Adrenal gland (tissue), 12 donors: Measurements from ENCODE around the gene TMEM200C. TPM values are rescaled to one million over a fixed set of nuclear protein-coding genes. Genes with fewer than 3 reads are reported as not detected.

ENCODE experiments used
- DNase-seq, 7 donors: peaks; one replicate each; pipeline ENCODE4 v3.0.0-alpha.2; 2019 to 2020
- H3K27ac ChIP-seq, 5 donors: fragments of 200-600 bp; sonication (generic) in 4 of 5; 1 replicate in 3 of 5; 2 replicates in 2 of 5; pipeline versions ENCODE4 v1.5.1 to v1.8.0; 2016 to 2020; ENCODE audit warnings: mild to moderate bottlenecking in 1 of 5
- H3K27me3 ChIP-seq: fragments of 200-600 bp; 2 replicates; pipeline ENCODE4 v1.8.0; 2021
- H3K36me3 ChIP-seq, 2 donors: fragments of 200-600 bp; replicated peaks in 1 of 2; 1 replicate in 1 of 2; 2 replicates in 1 of 2; pipeline versions ENCODE4 v1.5.1 to v1.8.0; 2018 to 2022
- H3K4me1 ChIP-seq, 2 donors: fragments of 200-600 bp; replicated peaks in 1 of 2; 1 replicate in 1 of 2; 2 replicates in 1 of 2; pipeline versions ENCODE4 v1.5.1 to v1.8.0; 2018 to 2021
- H3K4me3 ChIP-seq, 4 donors: fragments of 200-600 bp; sonication (generic) in 3 of 4; one replicate each; pipeline ENCODE4 v1.5.1; 2016 to 2018
- H3K9me3 ChIP-seq, 3 donors: fragments of 200-600 bp; sonication (generic) in 1 of 3; replicated peaks in 1 of 3; 1 replicate in 2 of 3; 2 replicates in 1 of 3; pipeline versions ENCODE4 v1.5.1 to v1.8.0; 2016 to 2021
- CTCF ChIP-seq, 6 experiments: fragments of 450-650 bp in 4 of 6; fragments of 200-600 bp in 2 of 6; sonication (generic) in 1 of 6; IDR thresholded peaks; 1 replicate in 5 of 6; 2 replicates in 1 of 6; pipeline versions ENCODE4 v1.5.1 to v1.8.0; 2016 to 2021; ENCODE audit warnings: antibody characterized with exemption in 6 of 6, mild to moderate bottlenecking in 2 of 6, moderate library complexity in 1 of 6
- POLR2A ChIP-seq, 2 donors: fragments of 450-650 bp; IDR thresholded peaks; one replicate each; pipeline ENCODE4 v1.6.1; 2017; ENCODE audit warnings: antibody characterized with exemption in 2 of 2, mild to moderate bottlenecking in 2 of 2, moderate library complexity in 1 of 2
- WGBS, 4 donors: extraction: QIAGEN DNeasy Blood & Tissue Kit in 2 of 4; methylation state at CpG; one replicate each; pipeline versions ENCODE4 v1.1.5 to v1.1.7; 2013 to 2017; 5-methylcytosine and 5-hydroxymethylcytosine counted together
- intact Hi-C, 2 donors: fragments of 100-400 bp; cut with DNase I; formaldehyde crosslinking; loops; one replicate each; pipeline versions ENCODE4 v1.14.1 to v1.15.0; 2022 to 2023
- polyA plus RNA-seq, 3 donors: library from polyadenylated mRNA; stranded (reverse); fragments of 200-250 nt in 2 of 3; fragments of 350-450 nt in 1 of 3; fragmentation: Illumina TruSeq in 1 of 3; extraction: RNeasy Lipid Tissue Mini Kit (QIAGEN cat#74804) in 1 of 3; gene quantifications; one replicate each; pipeline ENCODE4 v1.2.3, GENCODE V29; 2013 to 2014
- total RNA-seq, 9 donors: library from RNA; depleted of rRNA in 4 of 9; stranded (reverse); fragments of >200 nt in 4 of 9; fragments of 120-200 nt in 1 of 9; fragmentation: NEBNext Ultra II Directional in 1 of 9; extraction: Animal tissue kit (Norgen Biotek cat#: 25700) in 1 of 9; gene quantifications; one replicate each; pipeline versions ENCODE4 v1.1.0 to v1.2.4, GENCODE V29; 2013 to 2023
- donor health status: healthy with polysubstance abuse.
- donor health status: Bipolar disorder and iron deficiency.
- donor health status: DM: yes; HTN: yes; CAD: no.
- donor health status: DM: no; HTN: no; CAD: no.
- donor health status: DM: no; HTN: no; CAD: no.
- donor health status: DM: yes; HTN: yes; CAD: no.

The TMEM200C gene
- total and polyA plus RNA-seq, 12 donors, result 0.06 to 42.4 (median 8.1) TPM

GRCh38 chr18:5899835-5900234 is 4.5 kb upstream of the TMEM200C start:
- intact Hi-C loops, result loop anchor here in 1 of 2 donors (10.0 kb wide), 1 partner anchor 515 kb away; the partner anchor contains the start of gene L3MBTL4
- no peaks in the 10 kb centered on the region for H3K27me3 ChIP-seq
- DNase-seq, result no peak
- 93 to 97% (median 95%) methylated on average over 3 of the region's 3 CpGs for WGBS, 4 donors
- no peak overlapping the region for H3K4me3 ChIP-seq
- no peaks in the 10 kb centered on the region for H3K9me3 ChIP-seq
- H3K36me3 ChIP-seq, result no peaks in the 10 kb centered on the region
- no peak overlapping the region for H3K27ac ChIP-seq
- peaks cover 16 to 21% of the 10 kb centered on the region in 2 donors for H3K4me1 ChIP-seq
- TF ChIP-seq CTCF (IDR thresholded peaks at IDR 0.05), result no peak
- TF ChIP-seq POLR2A (IDR thresholded peaks at IDR 0.05), result no peak

- intact Hi-C loops, result loop anchor here in 1 of 2 donors (10.0 kb wide), 1 partner anchor 519 kb away; the partner anchor contains the start of gene L3MBTL4
- Histone ChIP-seq H3K27me3 (no peaks in the 10 kb centered on the region), H3K36me3 (no peaks in the 10 kb centered on the region), H3K4me3 (peak overlapping the region; percentile 14 to 80 (median 38)), H3K9me3 (no peaks in the 10 kb centered on the region), H3K4me1 (peaks cover 20 to 31% of the 10 kb centered on the region in 2 donors), H3K27ac (peak overlapping the region in 4 of 5 donors; percentile 77 to 93 (median 88))
- TF ChIP-seq POLR2A (IDR thresholded peaks at IDR 0.05), result peak; percentile 61 to 84
- no peak for TF ChIP-seq CTCF (IDR thresholded peaks at IDR 0.05)
- 1 to 4% (median 3%) methylated on average over 19 to 41 of the region's 41 CpGs for WGBS, 4 donors
- DNase-seq, result peak; percentile 67 to 84 (median 75)
These were observed 786 bp upstream of the TMEM200C start for GRCh38 chr18:5895876-5896740.

GRCh38 chr18:5894611-5895298 is 567 bp downstream of the TMEM200C start:
- DNase-seq, result peak; percentile 15 to 61 (median 33)

More at GRCh38 chr18:5894611-5895298, 567 bp downstream of the TMEM200C start:
- H3K4me3 ChIP-seq, result peak overlapping the region in 2 of 4 donors; percentile 37 to 80
- intact Hi-C loops, result loop anchor here (5.0 to 10.0 kb wide), 2 partner anchors 520 to 578 kb away; partner anchors contain the start of gene L3MBTL4 (in 1 of the 2)
- H3K27ac ChIP-seq, result peak overlapping the region in 3 of 5 donors; percentile 77 to 93 (median 92)
- peaks cover 20 to 31% of the 10 kb centered on the region in 2 donors for H3K4me1 ChIP-seq
- no peak for TF ChIP-seq POLR2A (IDR thresholded peaks at IDR 0.05)
- TF ChIP-seq CTCF (IDR thresholded peaks at IDR 0.05), result no peak
- H3K27me3 ChIP-seq, result no peaks in the 10 kb centered on the region
- WGBS, 4 donors, result 0 to 2% (median 1%) methylated on average over 7 to 56 of the region's 56 CpGs
- H3K9me3 ChIP-seq, result no peaks in the 10 kb centered on the region
- no peaks in the 10 kb centered on the region for H3K36me3 ChIP-seq
